GM12878 (cell line): Measurements from ENCODE around the gene EDN2. TPM values are rescaled to one million over a fixed set of nuclear protein-coding genes. Genes with fewer than 3 reads are reported as not detected.

Experiments
- ATAC-seq: fragments of 200-7000 bp; cut with Tn5 transposase; 3 replicates; pipeline ENCODE4 v1.9.1; 2020; ENCODE audit warnings: mild to moderate bottlenecking, moderate library complexity
- BruUV-seq: library from RNA; stranded (reverse); fragments of 400-500 nt; replicated peaks from 2 replicates; lab custom pipeline; 2021; lab: Mats Ljungman, UMichigan
- CTCF ChIA-PET: fragments of 300-600 bp; sonication (Branson Sonifier 250); formaldehyde crosslinking; extraction: SDS; loops from one replicate; lab custom pipeline; 2021; ENCODE audit warnings: inconsistent platforms; lab: Yijun Ruan, JAX
- POLR2A ChIA-PET: fragments of 350-600 bp; formaldehyde crosslinking; extraction: SDS; loops from one replicate; lab custom pipeline; 2021; ENCODE audit warnings: inconsistent platforms; lab: Charles Lee
- RAD21 ChIA-PET: fragments of 300-600 bp; sonication (Branson Sonifier 250); formaldehyde crosslinking; loops from one replicate; lab custom pipeline; 2023; ENCODE audit warnings: antibody characterized with exemption; ENCODE audit not compliant: unreplicated experiment; lab: Charles Lee
- SMC1A ChIA-PET: fragments of 300-600 bp; sonication (Branson Sonifier 250); formaldehyde crosslinking; loops from one replicate; lab custom pipeline; 2023; ENCODE audit not compliant: unreplicated experiment, uncharacterized antibody; lab: Charles Lee
- DNase-seq: peaks from one replicate; pipeline ENCODE4 v3.0.0-alpha.2; 2011; ENCODE audit warnings: low read depth, low spot score
- FAIRE-seq: peaks from 3 replicates; lab custom pipeline; 2011; peaks lifted over from hg19 to GRCh38; lab: Jason Lieb, UNC
- H2AFZ ChIP-seq: 2 replicates; pipeline ENCODE4 v1.6.0; 2011; ENCODE audit warnings: low read depth, low read length, control low read depth; ENCODE audit not compliant: control insufficient read depth
- H3K27ac ChIP-seq: 2 replicates; pipeline ENCODE4 v1.5.1; 2011; ENCODE audit warnings: control low read depth; ENCODE audit not compliant: control insufficient read depth, insufficient read depth
- H3K27me3 ChIP-seq, 2 experiments: replicated peaks in 1 of 2; 2 replicates each; pipeline versions ENCODE4 v1.6.0 to v1.6.1; 2011; ENCODE audit warnings: low read length in 1 of 2; ENCODE audit not compliant: control insufficient read depth in 2 of 2, insufficient read depth in 2 of 2
- H3K36me3 ChIP-seq, 2 experiments: 2 replicates each; pipeline ENCODE4 v1.5.1; 2011; ENCODE audit warnings: low read length in 1 of 2; ENCODE audit not compliant: control insufficient read depth in 2 of 2, insufficient read depth in 2 of 2
- H3K4me1 ChIP-seq: 2 replicates; pipeline ENCODE4 v1.6.1; 2011; ENCODE audit warnings: mild to moderate bottlenecking, low read length, moderate library complexity, mixed read lengths; ENCODE audit not compliant: control insufficient read depth, insufficient read depth
- H3K4me2 ChIP-seq: 2 replicates; pipeline ENCODE4 v1.6.0; 2011; ENCODE audit warnings: control low read depth; ENCODE audit not compliant: control insufficient read depth, insufficient read depth
- H3K4me3 ChIP-seq: fragments of 200-600 bp; sonication (generic); 2 replicates; pipeline ENCODE4 v1.5.1; 2016
- H3K79me2 ChIP-seq: 2 replicates; pipeline ENCODE4 v1.6.0; 2011; ENCODE audit warnings: low read length; ENCODE audit not compliant: control insufficient read depth, insufficient read depth
- H3K9ac ChIP-seq: 2 replicates; pipeline ENCODE4 v1.8.0; 2011; ENCODE audit warnings: low read length, control low read depth, mixed read lengths; ENCODE audit not compliant: control insufficient read depth, insufficient read depth
- H3K9me3 ChIP-seq: replicated peaks from 3 replicates; pipeline ENCODE4 v1.5.1; 2011; ENCODE audit warnings: mild to moderate bottlenecking, low read length; ENCODE audit not compliant: control insufficient read depth, insufficient read depth
- H4K20me1 ChIP-seq: 2 replicates; pipeline ENCODE4 v1.6.0; 2011; ENCODE audit not compliant: control insufficient read depth, insufficient read depth
- ATF7 ChIP-seq: fragments of 450-650 bp; IDR thresholded peaks from 2 replicates; pipeline ENCODE4 v1.6.1; 2016; ENCODE audit warnings: low read depth, mild to moderate bottlenecking
- BCL11A ChIP-seq: IDR thresholded peaks from 2 replicates; pipeline ENCODE4 v1.6.1; 2011; ENCODE audit warnings: low read depth, low read length
- BHLHE40 ChIP-seq, 2 experiments: fragments of 450-650 bp in 1 of 2; IDR thresholded peaks; 2 replicates each; pipeline ENCODE4 v1.6.1; 2011 to 2017; ENCODE audit warnings: low read depth in 2 of 2, borderline replicate concordance in 1 of 2, improper control_type of control experiment in 1 of 2, low read length in 1 of 2, mild to moderate bottlenecking in 1 of 2
- CBX3 ChIP-seq: fragments of 200-600 bp; sonication (generic); IDR thresholded peaks from 2 replicates; pipeline ENCODE4 v1.6.1; 2016; ENCODE audit warnings: low read depth, borderline replicate concordance
- CHD1 ChIP-seq: IDR thresholded peaks from 2 replicates; pipeline ENCODE4 v1.6.1; 2012; ENCODE audit warnings: low read depth, low read length, improper control_type of control experiment
- EED ChIP-seq: sonication (generic); IDR thresholded peaks from 2 replicates; pipeline ENCODE4 v1.6.1; 2016; ENCODE audit warnings: antibody characterized with exemption, low read depth
- HDAC6 ChIP-seq: fragments of 200-600 bp; sonication (generic); IDR thresholded peaks from one replicate; pipeline ENCODE4 v1.8.0; 2017; ENCODE audit warnings: antibody characterized with exemption; ENCODE audit not compliant: unreplicated experiment
- LARP7 ChIP-seq: fragments of 450-650 bp; IDR thresholded peaks from 2 replicates; pipeline ENCODE4 v1.6.1; 2017; ENCODE audit warnings: mild to moderate bottlenecking
- MEF2A ChIP-seq: IDR thresholded peaks from 2 replicates; pipeline ENCODE4 v1.6.1; 2011; ENCODE audit warnings: low read depth, mild to moderate bottlenecking, low read length, moderate library complexity; ENCODE audit not compliant: insufficient read depth
- MTA2 ChIP-seq: fragments of 450-650 bp; IDR thresholded peaks from 2 replicates; pipeline ENCODE4 v1.6.1; 2016; ENCODE audit warnings: low read depth, mild to moderate bottlenecking, moderate library complexity
- POLR2A ChIP-seq: IDR thresholded peaks from 2 replicates; pipeline ENCODE4 v1.6.1; 2011; ENCODE audit warnings: low read depth, mild to moderate bottlenecking, low read length
- RCOR1 ChIP-seq: conservative IDR thresholded peaks from 2 replicates; pipeline ENCODE4 v1.6.1; 2012; ENCODE audit warnings: low read depth, low read length, improper control_type of control experiment
- WGBS: methylation state at CpG from one replicate; pipeline ENCODE4 v1.1.6; 2016; ENCODE audit warnings: low lambda C conversion rate; ENCODE audit not compliant: insufficient replicate concordance, insufficient coverage; ENCODE audit errors: missing lambda C conversion rate; 5-methylcytosine and 5-hydroxymethylcytosine counted together
- in situ Hi-C: fragments of 300-500 bp; cut with MboI; formaldehyde crosslinking; loops from 9 replicates; pipeline ENCODE4 v1.14.3; 2018; ENCODE audit warnings: mixed read lengths
- intact Hi-C: fragments of 100-400 bp; cut with micrococcal nuclease; formaldehyde crosslinking; loops from one replicate; pipeline ENCODE4 v1.14.2; 2022; ENCODE audit not compliant: unreplicated experiment
- polyA plus RNA-seq, 11 experiments: library from polyadenylated mRNA; depleted of rRNA in 4 of 11; unstranded in 6 of 11; stranded (reverse) in 5 of 11; fragments of >200 nt; fragmentation: Nextera tagmentation in 4 of 11; fragmentation: Illumina TruSeq in 1 of 11; extraction: Ambion mirVana in 4 of 11; extraction: Trizol in 1 of 11; gene quantifications; 1 replicate in 1 of 11; 2 replicates in 10 of 11; pipeline versions ENCODE4 v1.2.1 to v1.2.3, GENCODE V29; 2011 to 2016; ENCODE audit warnings: inconsistent platforms in 2 of 11, missing spikeins in 2 of 11, low read depth in 1 of 11
- total RNA-seq, 4 experiments: library from RNA; depleted of rRNA in 3 of 4; stranded (reverse); fragments of >200 nt in 3 of 4; fragmentation: Illumina TruSeq in 1 of 4; extraction: Trizol in 1 of 4; gene quantifications; 2 replicates each; pipeline versions ENCODE4 v1.2.1 to v1.2.3, GENCODE V29; 2013 to 2021
- TF ChIP-seq, protein P1 (sequence below): fragments of 150-350 bp; IDR thresholded peaks from 2 replicates; pipeline ENCODE4 v1.6.1; 2016; ENCODE audit warnings: low read depth, low read length
- TF ChIP-seq, protein P2 (sequence below): fragments of 450-650 bp; IDR thresholded peaks from 2 replicates; pipeline ENCODE4 v1.6.1; 2016; ENCODE audit warnings: mild to moderate bottlenecking
- TF ChIP-seq, protein P3 (sequence below): IDR thresholded peaks from 2 replicates; pipeline ENCODE4 v1.6.1; 2011; ENCODE audit warnings: low read depth, mild to moderate bottlenecking, low read length, moderate library complexity, borderline replicate concordance; ENCODE audit errors: extremely low read depth
- TF ChIP-seq, protein P4 (sequence below): fragments of 450-650 bp; IDR thresholded peaks from 2 replicates; pipeline ENCODE4 v1.6.1; 2017; ENCODE audit warnings: borderline replicate concordance
- TF ChIP-seq, protein P5 (sequence below): IDR thresholded peaks from 2 replicates; pipeline ENCODE4 v1.6.1; 2011; ENCODE audit warnings: mild to moderate bottlenecking, low read depth, low read length, moderate library complexity; ENCODE audit not compliant: insufficient replicate concordance

EDN2 gene
- total and polyA plus RNA-seq, 10 of the 15 experiments (the other 5 are each of a cell fraction or from before 2014, with no cell fraction given) = 0.11 to 1.5 (median 0.43) TPM; not detected in 1

DNA sequence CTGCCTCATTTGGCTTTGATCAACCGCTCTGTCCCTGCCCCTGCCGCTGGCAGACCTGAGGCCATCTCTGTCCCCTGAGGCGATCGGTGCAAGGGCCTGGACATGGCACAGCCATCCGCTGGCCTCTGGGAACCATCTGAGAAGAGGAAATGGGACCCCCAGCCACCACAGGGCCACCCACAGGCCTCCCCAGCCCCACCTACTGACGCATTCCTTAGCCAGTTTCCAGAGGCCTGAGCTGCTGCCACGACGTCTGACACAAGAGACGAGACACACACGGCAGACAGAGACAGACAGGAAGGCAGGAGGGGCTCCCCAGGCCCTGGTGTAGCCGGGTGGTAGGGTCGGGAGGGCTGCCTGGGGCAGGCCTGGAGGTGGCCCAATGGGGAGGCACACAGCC, 37.3 kb upstream of the EDN2 start:
- WGBS = 83% methylated on average over 12 of the region's 12 CpGs
- TF ChIP-seq ATF7 (no peak), HDAC6 (no peak), BHLHE40 (IDR thresholded peaks at IDR 0.05; ENCODE audit: borderline replicate concordance in 1 of 2, low read depth in 2 of 2, low read length in 1 of 2) (no peak), MTA2 (no peak), CHD1 (no peak), LARP7 (no peak), POLR2A (no peak), RCOR1 (no peak), EED (no peak), BCL11A (no peak), MEF2A (no peak), CBX3 (no peak)
- TF ChIP-seq, protein P1, sequence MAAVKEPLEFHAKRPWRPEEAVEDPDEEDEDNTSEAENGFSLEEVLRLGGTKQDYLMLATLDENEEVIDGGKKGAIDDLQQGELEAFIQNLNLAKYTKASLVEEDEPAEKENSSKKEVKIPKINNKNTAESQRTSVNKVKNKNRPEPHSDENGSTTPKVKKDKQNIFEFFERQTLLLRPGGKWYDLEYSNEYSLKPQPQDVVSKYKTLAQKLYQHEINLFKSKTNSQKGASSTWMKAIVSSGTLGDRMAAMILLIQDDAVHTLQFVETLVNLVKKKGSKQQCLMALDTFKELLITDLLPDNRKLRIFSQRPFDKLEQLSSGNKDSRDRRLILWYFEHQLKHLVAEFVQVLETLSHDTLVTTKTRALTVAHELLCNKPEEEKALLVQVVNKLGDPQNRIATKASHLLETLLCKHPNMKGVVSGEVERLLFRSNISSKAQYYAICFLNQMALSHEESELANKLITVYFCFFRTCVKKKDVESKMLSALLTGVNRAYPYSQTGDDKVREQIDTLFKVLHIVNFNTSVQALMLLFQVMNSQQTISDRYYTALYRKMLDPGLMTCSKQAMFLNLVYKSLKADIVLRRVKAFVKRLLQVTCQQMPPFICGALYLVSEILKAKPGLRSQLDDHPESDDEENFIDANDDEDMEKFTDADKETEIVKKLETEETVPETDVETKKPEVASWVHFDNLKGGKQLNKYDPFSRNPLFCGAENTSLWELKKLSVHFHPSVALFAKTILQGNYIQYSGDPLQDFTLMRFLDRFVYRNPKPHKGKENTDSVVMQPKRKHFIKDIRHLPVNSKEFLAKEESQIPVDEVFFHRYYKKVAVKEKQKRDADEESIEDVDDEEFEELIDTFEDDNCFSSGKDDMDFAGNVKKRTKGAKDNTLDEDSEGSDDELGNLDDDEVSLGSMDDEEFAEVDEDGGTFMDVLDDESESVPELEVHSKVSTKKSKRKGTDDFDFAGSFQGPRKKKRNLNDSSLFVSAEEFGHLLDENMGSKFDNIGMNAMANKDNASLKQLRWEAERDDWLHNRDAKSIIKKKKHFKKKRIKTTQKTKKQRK = no peak
- TF ChIP-seq, protein P2, sequence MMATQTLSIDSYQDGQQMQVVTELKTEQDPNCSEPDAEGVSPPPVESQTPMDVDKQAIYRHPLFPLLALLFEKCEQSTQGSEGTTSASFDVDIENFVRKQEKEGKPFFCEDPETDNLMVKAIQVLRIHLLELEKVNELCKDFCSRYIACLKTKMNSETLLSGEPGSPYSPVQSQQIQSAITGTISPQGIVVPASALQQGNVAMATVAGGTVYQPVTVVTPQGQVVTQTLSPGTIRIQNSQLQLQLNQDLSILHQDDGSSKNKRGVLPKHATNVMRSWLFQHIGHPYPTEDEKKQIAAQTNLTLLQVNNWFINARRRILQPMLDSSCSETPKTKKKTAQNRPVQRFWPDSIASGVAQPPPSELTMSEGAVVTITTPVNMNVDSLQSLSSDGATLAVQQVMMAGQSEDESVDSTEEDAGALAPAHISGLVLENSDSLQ = no peak
- TF ChIP-seq, protein P3, sequence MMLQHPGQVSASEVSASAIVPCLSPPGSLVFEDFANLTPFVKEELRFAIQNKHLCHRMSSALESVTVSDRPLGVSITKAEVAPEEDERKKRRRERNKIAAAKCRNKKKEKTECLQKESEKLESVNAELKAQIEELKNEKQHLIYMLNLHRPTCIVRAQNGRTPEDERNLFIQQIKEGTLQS = no peak
- TF ChIP-seq, protein P4, sequence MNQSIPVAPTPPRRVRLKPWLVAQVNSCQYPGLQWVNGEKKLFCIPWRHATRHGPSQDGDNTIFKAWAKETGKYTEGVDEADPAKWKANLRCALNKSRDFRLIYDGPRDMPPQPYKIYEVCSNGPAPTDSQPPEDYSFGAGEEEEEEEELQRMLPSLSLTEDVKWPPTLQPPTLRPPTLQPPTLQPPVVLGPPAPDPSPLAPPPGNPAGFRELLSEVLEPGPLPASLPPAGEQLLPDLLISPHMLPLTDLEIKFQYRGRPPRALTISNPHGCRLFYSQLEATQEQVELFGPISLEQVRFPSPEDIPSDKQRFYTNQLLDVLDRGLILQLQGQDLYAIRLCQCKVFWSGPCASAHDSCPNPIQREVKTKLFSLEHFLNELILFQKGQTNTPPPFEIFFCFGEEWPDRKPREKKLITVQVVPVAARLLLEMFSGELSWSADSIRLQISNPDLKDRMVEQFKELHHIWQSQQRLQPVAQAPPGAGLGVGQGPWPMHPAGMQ = no peak
- TF ChIP-seq, protein P5, sequence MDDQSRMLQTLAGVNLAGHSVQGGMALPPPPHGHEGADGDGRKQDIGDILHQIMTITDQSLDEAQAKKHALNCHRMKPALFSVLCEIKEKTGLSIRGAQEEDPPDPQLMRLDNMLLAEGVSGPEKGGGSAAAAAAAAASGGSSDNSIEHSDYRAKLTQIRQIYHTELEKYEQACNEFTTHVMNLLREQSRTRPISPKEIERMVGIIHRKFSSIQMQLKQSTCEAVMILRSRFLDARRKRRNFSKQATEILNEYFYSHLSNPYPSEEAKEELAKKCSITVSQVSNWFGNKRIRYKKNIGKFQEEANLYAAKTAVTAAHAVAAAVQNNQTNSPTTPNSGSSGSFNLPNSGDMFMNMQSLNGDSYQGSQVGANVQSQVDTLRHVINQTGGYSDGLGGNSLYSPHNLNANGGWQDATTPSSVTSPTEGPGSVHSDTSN = no peak
- Histone ChIP-seq H3K79me2 (no peaks in the 10 kb centered on the region), H3K36me3 (no peaks in the 10 kb centered on the region; a peak in 2 of 4 replicates), H3K9me3 (no peaks in the 10 kb centered on the region), H2AFZ (no peak overlapping the region), H3K4me3 (no peak overlapping the region), H3K27ac (no peak overlapping the region), H3K9ac (no peak overlapping the region), H3K4me2 (no peak overlapping the region), H4K20me1 (no peaks in the 10 kb centered on the region), H3K4me1 (no peaks in the 10 kb centered on the region), H3K27me3 (no peaks in the 10 kb centered on the region)
- no peak for DNase-seq
- BruUV-seq = no TSS peak
- ATAC-seq = no peak
- CTCF ChIA-PET = no interaction called here
- SMC1A ChIA-PET = no interaction called here
- RAD21 ChIA-PET = no interaction called here
- intact Hi-C loops = no loop called here
- no peak for FAIRE-seq
- POLR2A ChIA-PET = no interaction called here
- in situ Hi-C loops = no loop called here
